Stimulated activated CD8-positive, alpha-beta memory T cell treated with anti-CD3 and anti-CD28 coated beads, Interleukin-12 subunit alpha, Interleukin-12 subunit beta, amount 100 ng/mL, for 24 hours (primary cell): ENCODE measurements around the gene NECTIN4.
A peak's percentile ranks its signal among the peaks of the same experiment; 100 is the strongest.
"Not testable (repeated sequence)": the region's sequence is repeated elsewhere in the genome, so short reads cannot be mapped to it uniquely, and the experiment has no call there.

Experiments used
- DNase-seq: peaks from one replicate; pipeline ENCODE4 v3.0.0-alpha.2; 2020; ENCODE audit errors: extremely low read depth

Gene NECTIN4

GRCh38 chr1:161082483-161082882 is 6.9 kb downstream of the NECTIN4 start:
- DNase-seq: no peak

GRCh38 chr1:161081519-161081918 is 7.8 kb downstream of the NECTIN4 start:
- no peak for DNase-seq

GRCh38 chr1:161080441-161081405 is 8.6 kb downstream of the NECTIN4 start:
- no peak for DNase-seq

- no peak for DNase-seq
Measured at GRCh38 chr1:161079436-161080110, 9.8 kb downstream of the NECTIN4 start.

- no peak for DNase-seq
Measured at GRCh38 chr1:161077426-161077825, 11.9 kb downstream of the NECTIN4 start.

GRCh38 chr1:161076410-161076809 is 12.9 kb downstream of the NECTIN4 start:
- DNase-seq: no peak

GRCh38 chr1:161074676-161075368 is 14.5 kb downstream of the NECTIN4 start:
- DNase-seq: no peak

GRCh38 chr1:161073474-161074121 is 15.8 kb downstream of the NECTIN4 start:
- no peak for DNase-seq

- DNase-seq: no peak
Measured at GRCh38 chr1:161072751-161073449, 16.5 kb downstream of the NECTIN4 start.

- no peak for DNase-seq
Measured at GRCh38 chr1:161071886-161072371, 17.4 kb downstream of the NECTIN4 start.

- no peak for DNase-seq
Measured at GRCh38 chr1:161070761-161071160, 18.6 kb downstream of the NECTIN4 start.

- DNase-seq: peak; percentile 60
Measured at GRCh38 chr1:161069731-161070270, 19.6 kb downstream of the NECTIN4 start, which contains the start of gene ARHGAP30. ARHGAP30 (minus strand) TSS chr1:161069891; CDS start chr1:161069624, 267 bp downstream.

GRCh38 chr1:161069241-161069640 is 20.1 kb downstream of the NECTIN4 start:
- no peak for DNase-seq

GRCh38 chr1:161068306-161069234 is 20.8 kb downstream of the NECTIN4 start:
- DNase-seq: peak; percentile 60

- no peak for DNase-seq
Measured at GRCh38 chr1:161066694-161067093, 22.7 kb downstream of the NECTIN4 start.

- DNase-seq: not testable (repeated sequence)
Measured at GRCh38 chr1:161065681-161066080, 23.7 kb downstream of the NECTIN4 start.

GRCh38 chr1:161063936-161064335 is 25.4 kb downstream of the NECTIN4 start:
- DNase-seq: not testable (repeated sequence)

GRCh38 chr1:161061419-161061818 is 27.9 kb downstream of the NECTIN4 start:
- no peak for DNase-seq

- DNase-seq: no peak
Measured at GRCh38 chr1:161059293-161059692, 30.1 kb downstream of the NECTIN4 start.
